NCI-H1092 (cell line): Measurements from ENCODE around the gene SPINK5.

ENCODE experiments used
- DNase-seq: peaks from one replicate; lab custom pipeline; 2025; lab: John Stamatoyannopoulos, UW

Gene SPINK5

DNA sequence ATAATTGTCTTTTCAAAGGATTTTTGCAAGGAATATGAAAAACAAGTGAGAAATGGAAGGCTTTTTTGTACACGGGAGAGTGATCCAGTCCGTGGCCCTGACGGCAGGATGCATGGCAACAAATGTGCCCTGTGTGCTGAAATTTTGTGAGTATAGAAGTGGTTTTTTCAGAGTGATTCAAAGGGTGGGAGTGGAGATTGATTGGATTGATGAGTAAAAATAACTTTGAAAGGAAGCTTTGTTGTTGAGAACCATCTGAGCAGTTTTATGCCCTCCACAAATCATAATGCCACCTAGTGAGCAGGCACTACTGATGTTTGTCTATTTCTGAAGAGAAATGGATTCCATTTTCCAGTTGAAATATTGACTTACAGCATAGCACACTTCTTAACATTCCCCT lies 30.6 kb downstream of the SPINK5 start:
- no peak for DNase-seq

DNA sequence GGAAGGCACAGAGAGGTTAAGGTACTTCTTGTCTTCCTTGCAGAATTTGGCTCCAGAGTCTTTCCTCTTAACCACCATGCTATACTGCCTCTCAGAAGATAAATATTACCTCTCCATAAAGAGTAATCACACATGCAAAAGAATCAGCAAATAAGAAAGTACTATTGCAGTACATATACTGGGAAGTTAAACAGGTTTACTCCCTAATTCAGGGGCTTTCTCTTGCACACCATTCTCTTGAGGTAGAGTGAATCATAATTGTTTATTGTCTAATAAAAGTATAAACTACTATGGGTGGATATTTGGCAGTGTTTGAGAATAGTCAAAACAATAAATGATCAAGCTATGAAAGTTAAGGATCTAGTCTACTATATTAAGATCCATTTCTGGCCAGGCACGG lies 40.4 kb downstream of the SPINK5 start:
- DNase-seq: no peak

DNA sequence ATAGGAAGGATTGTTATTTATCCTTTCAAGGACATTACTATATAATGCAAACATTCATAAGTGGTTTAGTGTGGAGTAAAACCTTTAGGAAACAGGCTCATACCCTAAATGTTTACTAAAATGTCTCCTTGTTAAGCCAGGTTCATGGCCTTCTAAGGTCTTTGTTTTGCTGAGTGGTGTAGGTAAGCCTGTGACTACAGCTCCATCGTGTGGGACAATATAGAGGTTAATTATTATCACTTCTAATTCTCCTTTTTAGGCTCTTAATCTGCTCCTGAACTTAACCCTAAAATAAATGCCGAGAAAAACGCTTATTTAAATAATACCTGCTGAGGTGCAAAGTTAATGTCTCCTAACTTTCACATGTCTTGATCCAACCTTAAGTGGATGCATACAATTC lies 43.8 kb downstream of the SPINK5 start:
- no peak for DNase-seq

DNA sequence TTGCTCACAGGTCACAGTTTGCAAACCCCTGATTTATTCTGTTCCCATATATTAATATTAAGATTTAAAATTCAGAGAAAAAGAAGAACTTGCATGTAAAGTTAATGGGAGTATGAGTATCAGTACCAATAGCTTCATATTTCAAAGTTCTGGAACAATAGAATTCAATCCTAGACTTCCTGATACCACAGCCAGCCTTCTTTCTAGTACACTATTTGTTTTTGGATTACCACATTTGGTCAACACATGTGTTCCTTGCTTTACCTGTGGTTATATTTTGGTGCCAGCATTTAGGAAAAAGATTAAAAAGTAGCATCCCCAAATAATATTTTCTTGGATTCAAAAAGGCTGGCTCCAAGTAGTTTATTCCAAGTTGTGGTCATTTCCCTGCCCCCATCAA lies 49.5 kb downstream of the SPINK5 start:
- no peak for DNase-seq

DNA sequence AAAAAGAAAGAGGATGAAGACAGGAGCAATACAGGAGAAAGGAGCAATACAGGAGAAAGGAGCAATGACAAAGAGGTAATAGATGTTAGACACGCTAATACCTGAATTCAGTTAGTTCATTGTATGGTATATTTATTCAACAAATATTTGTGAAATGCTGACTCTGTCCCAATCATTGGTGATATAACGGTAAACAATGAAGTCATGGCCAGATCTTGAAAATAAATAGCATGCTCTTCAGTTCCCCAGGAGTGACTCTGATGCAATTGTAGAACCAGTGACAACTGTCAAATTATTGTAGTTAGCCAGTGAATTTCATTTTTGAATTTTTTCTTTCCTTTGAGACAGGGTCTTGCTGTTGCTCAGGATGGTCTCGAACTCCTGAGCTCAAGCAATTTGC lies 56.5 kb downstream of the SPINK5 start:
- no peak for DNase-seq

DNA sequence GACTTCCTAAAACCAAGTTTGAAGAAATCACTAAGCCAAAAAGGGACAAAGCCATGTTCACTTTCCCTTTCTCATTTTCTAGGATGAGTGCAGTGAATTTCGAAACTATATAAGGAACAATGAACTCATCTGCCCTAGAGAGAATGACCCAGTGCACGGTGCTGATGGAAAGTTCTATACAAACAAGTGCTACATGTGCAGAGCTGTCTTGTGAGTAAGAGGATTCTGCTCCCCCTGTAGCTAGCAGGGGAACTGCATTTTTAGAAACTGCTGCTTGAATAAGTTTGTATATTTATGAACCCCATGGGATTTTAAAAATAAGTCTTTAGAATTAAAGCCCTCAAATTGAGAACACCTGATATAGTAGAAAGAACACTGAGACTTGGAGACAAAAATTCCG lies 61.9 kb downstream of the SPINK5 start:
- no peak for DNase-seq

GRCh38 chr5:148135091-148136048 lies 71.6 kb downstream of the SPINK5 start:
- no peak for DNase-seq

- no peak for DNase-seq
Measured at GRCh38 chr5:148140846-148141245, 77.1 kb downstream of the SPINK5 start.

DNA sequence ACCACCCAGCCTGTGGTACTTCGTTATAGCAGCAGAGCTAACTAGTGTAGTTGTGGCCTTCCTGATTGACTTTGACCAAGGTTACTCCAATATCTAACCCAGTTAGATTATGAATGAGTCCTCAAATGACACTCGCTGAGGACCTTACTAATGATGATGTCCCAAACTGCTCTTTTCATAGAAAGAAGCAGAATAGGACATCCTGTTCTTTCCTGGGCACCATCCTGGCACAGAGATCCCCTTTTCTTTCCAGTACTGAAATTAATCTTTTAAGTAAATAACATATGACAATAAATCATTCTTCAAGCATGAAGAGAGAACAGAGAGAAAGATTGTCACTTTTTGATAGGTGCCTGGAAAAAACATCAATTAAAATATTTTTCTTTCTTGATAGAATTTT lies 77.9 kb downstream of the SPINK5 start:
- no peak for DNase-seq

- no peak for DNase-seq
Measured at GRCh38 chr5:148145916-148146315, 82.1 kb downstream of the SPINK5 start.

DNA sequence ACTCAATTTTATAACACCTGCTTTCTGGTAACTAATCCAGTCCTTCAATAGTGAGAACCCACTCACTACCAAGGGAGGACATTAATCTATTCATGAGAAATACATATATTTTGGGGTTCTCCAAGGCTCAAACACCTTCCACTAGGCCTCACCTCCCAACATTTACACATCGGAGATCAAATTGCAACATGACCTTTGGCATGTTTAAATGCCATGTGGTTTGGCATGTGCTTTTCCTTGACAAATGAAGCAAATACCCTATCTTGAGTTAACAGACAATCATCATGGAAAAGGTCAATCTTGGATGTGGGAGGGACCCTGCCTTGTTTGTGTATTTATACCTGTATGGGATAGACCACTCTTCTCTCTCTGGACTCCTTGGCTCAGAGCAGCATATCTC lies 82.7 kb downstream of the SPINK5 start:
- DNase-seq: no peak

- no peak for DNase-seq
Measured at GRCh38 chr5:148147415-148147814, 83.6 kb downstream of the SPINK5 start.

GRCh38 chr5:148151872-148152271 lies 88.1 kb downstream of the SPINK5 start:
- no peak for DNase-seq

- no peak for DNase-seq
Measured at GRCh38 chr5:148152781-148153180, 89.0 kb downstream of the SPINK5 start.

DNA sequence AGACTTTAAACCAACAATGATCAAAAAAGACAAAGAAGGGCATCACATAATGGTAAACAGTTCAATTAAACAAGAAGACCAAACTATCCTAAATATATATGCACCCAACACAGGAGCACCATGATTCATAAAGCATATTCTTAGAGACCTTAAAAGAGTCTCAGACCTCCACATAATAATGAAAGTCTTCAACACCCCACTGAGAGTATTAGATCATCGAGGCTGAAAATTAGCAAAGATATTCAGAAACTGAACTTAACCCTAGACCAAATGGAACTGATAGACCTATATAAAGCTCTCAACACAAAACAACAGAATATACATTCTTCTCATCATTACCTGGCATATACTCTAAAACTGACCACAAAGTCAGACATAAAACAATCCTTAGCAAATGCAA lies 92.8 kb downstream of the SPINK5 start:
- no peak for DNase-seq

- DNase-seq: no peak
Measured at GRCh38 chr5:148162038-148162437, 98.3 kb downstream of the SPINK5 start.

- no peak for DNase-seq
Measured at GRCh38 chr5:148163345-148163744, 99.6 kb downstream of the SPINK5 start.

- DNase-seq: no peak
Measured at GRCh38 chr5:148166550-148167283, 102.9 kb downstream of the SPINK5 start.

- no peak for DNase-seq
Measured at GRCh38 chr5:148168246-148168645, 104.5 kb downstream of the SPINK5 start, which contains the start of gene SPINK14. Gene SPINK14 (plus strand): TSS chr5:148168546. CDS start chr5:148169733, 1,187 bp downstream.

- DNase-seq: no peak
Measured at GRCh38 chr5:148172377-148172776, 108.6 kb downstream of the SPINK5 start.

GRCh38 chr5:148176480-148176879 lies 112.7 kb downstream of the SPINK5 start:
- DNase-seq: no peak

DNA sequence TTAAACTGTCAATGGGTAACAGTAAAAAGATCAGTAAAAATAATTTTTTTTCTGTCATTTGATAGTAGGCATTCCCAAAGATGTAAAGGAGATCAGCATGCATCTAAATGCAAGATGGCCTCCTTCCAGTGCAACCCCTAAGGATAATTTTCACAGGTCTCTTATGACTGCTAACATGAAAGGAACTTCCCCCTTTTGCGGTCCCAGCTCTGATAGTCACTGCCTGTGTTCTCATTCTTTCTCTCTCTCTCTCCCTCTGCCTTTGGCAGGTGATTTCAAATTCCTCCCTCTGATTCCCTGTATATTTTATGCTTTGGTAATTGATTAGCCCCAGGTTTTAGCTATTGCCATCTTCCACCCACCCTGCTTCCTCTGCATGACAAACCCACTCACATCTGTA lies 113.4 kb downstream of the SPINK5 start:
- DNase-seq: no peak

GRCh38 chr5:148179234-148179824 lies 115.5 kb downstream of the SPINK5 start:
- DNase-seq: peak; percentile 8
